ENCODE data around the gene DSTN. TPM values are rescaled to one million over a fixed set of nuclear protein-coding genes. Genes with fewer than 3 reads are reported as not detected.

DSTN gene
- total and polyA plus RNA-seq, 2 donors (not counting 3 experiments of a cell fraction or from before 2014, with no cell fraction given), result 66.1 to 300 TPM

GRCh38 chr20:17598013-17598550 is 28.2 kb downstream of the DSTN start:
- intact Hi-C loops (cut with micrococcal nuclease) (no loop called here), dilution Hi-C loops (cut with MboI; ENCODE audit: extremely low pct_ligation_motif_present, low sequenced_read_pairs) (no loop called here)
- ChIA-PET POLR2A (no interaction called here), CTCF (no interaction called here)
- Histone ChIP-seq H3K4me3 (replicated peaks in 1 of 3; ENCODE audit: insufficient read depth in 1 of 3, low read depth in 1 of 3, low read length in 3 of 3) (no peak overlapping the region), H3K4me1 (ENCODE audit: control insufficient read depth, extremely low read depth, insufficient read depth, low read length) (peaks cover 19% of the 10 kb centered on the region), H3K4me2 (ENCODE audit: insufficient read depth, low read length) (no peak overlapping the region), H3K27ac (ENCODE audit: insufficient read depth, low read depth, low read length) (no peak overlapping the region), H3K9me3 (replicated peaks; ENCODE audit: control insufficient read depth, insufficient read depth, low read length) (no peaks in the 10 kb centered on the region), H3K9ac (replicated peaks; ENCODE audit: extremely low read depth, insufficient read depth, low read length) (no peak overlapping the region), H4K20me1 (replicated peaks; ENCODE audit: control insufficient read depth, extremely low read depth, insufficient read depth, low read length) (peaks cover 17% of the 10 kb centered on the region), H3K79me2 (ENCODE audit: control insufficient read depth, insufficient read depth, low read length) (peaks cover 96% of the 10 kb centered on the region), H3K36me3 (ENCODE audit: control insufficient read depth in 2 of 2, extremely low read depth in 1 of 2, insufficient read depth in 2 of 2, low read length in 2 of 2) (peaks cover 5 to 7% of the 10 kb centered on the region in 2 experiments), H3K9me1 (replicated peaks; ENCODE audit: control insufficient read depth, extremely low read depth, insufficient read depth, low read length) (no peaks in the 10 kb centered on the region), H2AFZ (ENCODE audit: low read depth, low read length) (no peak overlapping the region), H3K27me3 (ENCODE audit: control insufficient read depth in 2 of 2, insufficient read depth in 2 of 2, low read length in 2 of 2) (no peaks in the 10 kb centered on the region)
- TF ChIP-seq EZH2 (IDR thresholded peaks at IDR 0.05; ENCODE audit: borderline replicate concordance, low read depth, low read length, severe bottlenecking), result no peak
- TF ChIP-seq POLR2AphosphoS5 (IDR thresholded peaks at IDR 0.05; ENCODE audit: insufficient read depth, low read depth, low read length), result no peak
- TF ChIP-seq, protein P1, sequence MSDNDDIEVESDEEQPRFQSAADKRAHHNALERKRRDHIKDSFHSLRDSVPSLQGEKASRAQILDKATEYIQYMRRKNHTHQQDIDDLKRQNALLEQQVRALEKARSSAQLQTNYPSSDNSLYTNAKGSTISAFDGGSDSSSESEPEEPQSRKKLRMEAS (IDR thresholded peaks at IDR 0.05; ENCODE audit: insufficient read depth, insufficient read length), result no peak
- no peak for TF ChIP-seq MYC (IDR thresholded peaks at IDR 0.05; ENCODE audit: low read depth, low read length)
- TF ChIP-seq, protein P2, sequence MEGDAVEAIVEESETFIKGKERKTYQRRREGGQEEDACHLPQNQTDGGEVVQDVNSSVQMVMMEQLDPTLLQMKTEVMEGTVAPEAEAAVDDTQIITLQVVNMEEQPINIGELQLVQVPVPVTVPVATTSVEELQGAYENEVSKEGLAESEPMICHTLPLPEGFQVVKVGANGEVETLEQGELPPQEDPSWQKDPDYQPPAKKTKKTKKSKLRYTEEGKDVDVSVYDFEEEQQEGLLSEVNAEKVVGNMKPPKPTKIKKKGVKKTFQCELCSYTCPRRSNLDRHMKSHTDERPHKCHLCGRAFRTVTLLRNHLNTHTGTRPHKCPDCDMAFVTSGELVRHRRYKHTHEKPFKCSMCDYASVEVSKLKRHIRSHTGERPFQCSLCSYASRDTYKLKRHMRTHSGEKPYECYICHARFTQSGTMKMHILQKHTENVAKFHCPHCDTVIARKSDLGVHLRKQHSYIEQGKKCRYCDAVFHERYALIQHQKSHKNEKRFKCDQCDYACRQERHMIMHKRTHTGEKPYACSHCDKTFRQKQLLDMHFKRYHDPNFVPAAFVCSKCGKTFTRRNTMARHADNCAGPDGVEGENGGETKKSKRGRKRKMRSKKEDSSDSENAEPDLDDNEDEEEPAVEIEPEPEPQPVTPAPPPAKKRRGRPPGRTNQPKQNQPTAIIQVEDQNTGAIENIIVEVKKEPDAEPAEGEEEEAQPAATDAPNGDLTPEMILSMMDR (IDR thresholded peaks at IDR 0.05; ENCODE audit: extremely low read depth in 1 of 2, insufficient read depth in 1 of 2, low read depth in 1 of 2, low read length in 2 of 2), result no peak
- FAIRE-seq (no peak), DNase-seq (ENCODE audit: low read depth, low spot score) (no peak)
- no TSS peak for BruUV-seq (replicated peaks)

Measured in endothelial cell of umbilical vein (primary cell).